Liver (tissue), 3 donors: ENCODE measurements around the gene ELAC2.

ENCODE experiments used
- CTCF ChIP-seq: fragments of 150-350 bp; IDR thresholded peaks from 2 replicates; pipeline ENCODE4 v1.5.1; 2017; ENCODE audit warnings: improper control_type of control experiment, low read depth, low read length; ENCODE audit not compliant: missing input control
- EGR1 ChIP-seq, 2 donors: IDR thresholded peaks; 2 replicates each; pipeline ENCODE4 v1.6.1; 2016 to 2018; ENCODE audit warnings: antibody characterized with exemption in 2 of 2, low read depth in 2 of 2
- JUND ChIP-seq, 2 donors: IDR thresholded peaks; 2 replicates each; pipeline ENCODE4 v1.6.1; 2016; ENCODE audit warnings: antibody characterized with exemption in 2 of 2
- RAD21 ChIP-seq, 2 donors: IDR thresholded peaks; 2 replicates each; pipeline ENCODE4 v1.6.1; 2016; ENCODE audit warnings: antibody characterized with exemption in 2 of 2, mild to moderate bottlenecking in 2 of 2
- REST ChIP-seq: IDR thresholded peaks from 2 replicates; pipeline ENCODE4 v1.6.1; 2016; ENCODE audit warnings: antibody characterized with exemption, mild to moderate bottlenecking
- RXRA ChIP-seq, 2 donors: IDR thresholded peaks; 2 replicates each; pipeline ENCODE4 v1.6.1; 2017 to 2018; ENCODE audit warnings: antibody characterized with exemption in 2 of 2, mild to moderate bottlenecking in 1 of 2
- SP1 ChIP-seq: IDR thresholded peaks from 2 replicates; pipeline ENCODE4 v1.6.1; 2018; ENCODE audit warnings: antibody characterized with exemption, mild to moderate bottlenecking
- TAF1 ChIP-seq: conservative IDR thresholded peaks from 2 replicates; pipeline ENCODE4 v1.6.1; 2016; ENCODE audit warnings: antibody characterized with exemption, mild to moderate bottlenecking
- YY1 ChIP-seq: IDR thresholded peaks from 2 replicates; pipeline ENCODE4 v1.6.1; 2016; ENCODE audit warnings: antibody characterized with exemption, mild to moderate bottlenecking
- ZBTB33 ChIP-seq: IDR thresholded peaks from 2 replicates; pipeline ENCODE4 v1.6.1; 2016; ENCODE audit warnings: antibody characterized with exemption
- donor health status: healthy.
- donor health status: healthy.

GRCh38 chr17:12977008-12977751 is 40.6 kb downstream of the ELAC2 start:
- TF ChIP-seq CTCF, result no peak
- TF ChIP-seq RXRA (IDR thresholded peaks at IDR 0.05), result no peak
- no peak for TF ChIP-seq REST
- TF ChIP-seq YY1, result no peak
- no peak for TF ChIP-seq RAD21 (IDR thresholded peaks at IDR 0.05)
- TF ChIP-seq SP1, result no peak
- TF ChIP-seq TAF1, result no peak
- no peak for TF ChIP-seq JUND (IDR thresholded peaks at IDR 0.05)
- no peak for TF ChIP-seq ZBTB33
- TF ChIP-seq EGR1 (IDR thresholded peaks at IDR 0.05; ENCODE audit: low read depth in 2 of 2), result no peak
